GM19193 (cell line): Measurements from ENCODE around the gene MYO10.

ENCODE experiments used
- POLR2A ChIP-seq: IDR thresholded peaks from 4 replicates; pipeline ENCODE4 v1.6.1; 2011; ENCODE audit not compliant: insufficient read depth, insufficient read length; ENCODE audit errors: extremely low read depth

The MYO10 gene

GRCh38 chr5:16952968-16953671 lies 17.0 kb upstream of the MYO10 start:
- TF ChIP-seq POLR2A = no peak

GRCh38 chr5:16946725-16947124 lies 10.6 kb upstream of the MYO10 start:
- TF ChIP-seq POLR2A = no peak

GRCh38 chr5:16944816-16945562 lies 8.9 kb upstream of the MYO10 start:
- no peak for TF ChIP-seq POLR2A

GRCh38 chr5:16943846-16944678 lies 8.0 kb upstream of the MYO10 start:
- no peak for TF ChIP-seq POLR2A

GRCh38 chr5:16937503-16938161 lies 1.5 kb upstream of the MYO10 start:
- no peak for TF ChIP-seq POLR2A

- no peak for TF ChIP-seq POLR2A
Observed at GRCh38 chr5:16936989-16937438, 926 bp upstream of the MYO10 start.

GRCh38 chr5:16935231-16936149 lies 598 bp downstream of the MYO10 start:
- no peak for TF ChIP-seq POLR2A

- TF ChIP-seq POLR2A = no peak
Observed at GRCh38 chr5:16934677-16935153, 1.4 kb downstream of the MYO10 start.

- no peak for TF ChIP-seq POLR2A
Observed at GRCh38 chr5:16934123-16934522, 2.0 kb downstream of the MYO10 start.

- no peak for TF ChIP-seq POLR2A
Observed at GRCh38 chr5:16933337-16933736, 2.8 kb downstream of the MYO10 start.

GRCh38 chr5:16932401-16932800 lies 3.7 kb downstream of the MYO10 start:
- TF ChIP-seq POLR2A = no peak

GRCh38 chr5:16931334-16932110 lies 4.6 kb downstream of the MYO10 start:
- TF ChIP-seq POLR2A = no peak

- TF ChIP-seq POLR2A = no peak
Observed at GRCh38 chr5:16930496-16930895, 5.6 kb downstream of the MYO10 start.
